Brain microvascular endothelial cell (primary cell): ENCODE results near the gene PEX26.

Experiments
- DNase-seq: peaks from one replicate; pipeline ENCODE4 v3.0.0-alpha.2; 2020
- H3K27ac ChIP-seq: fragments of 250-450 bp; sonication (Bioruptor Pico); 2 replicates; pipeline ENCODE4 v1.5.1; 2020; ENCODE audit warnings: mild to moderate bottlenecking, moderate library complexity
- H3K27me3 ChIP-seq: fragments of 250-450 bp; sonication (Bioruptor Pico); replicated peaks from 2 replicates; pipeline ENCODE4 v1.5.1; 2020; ENCODE audit warnings: mild to moderate bottlenecking
- H3K36me3 ChIP-seq: fragments of 250-450 bp; sonication (Bioruptor Pico); replicated peaks from 2 replicates; pipeline ENCODE4 v1.5.1; 2020; ENCODE audit warnings: mild to moderate bottlenecking
- H3K4me3 ChIP-seq: 2 replicates; pipeline ENCODE4 v1.5.1; 2011; ENCODE audit warnings: low read depth, mild to moderate bottlenecking, control low read depth, low read length, moderate library complexity
- CTCF ChIP-seq: IDR thresholded peaks from 2 replicates; pipeline ENCODE4 v1.5.1; 2011; ENCODE audit warnings: low read depth, mild to moderate bottlenecking, moderate library complexity, low read length, control low read depth, inconsistent platforms; ENCODE audit errors: missing control alignments
- in situ Hi-C: cut with HindIII; loops from 2 replicates; pipeline ENCODE4 v1.10.0; 2017; ENCODE audit warnings: low sequenced_read_pairs, low pct_ligation_motif_present

Gene PEX26

GRCh38 chr22:18064636-18065035 lies 13.2 kb upstream of the PEX26 start:
- TF ChIP-seq CTCF, result no peak
- H3K27ac ChIP-seq, result no peak overlapping the region
- no peaks in the 10 kb centered on the region for H3K36me3 ChIP-seq
- H3K27me3 ChIP-seq, result peaks cover 9% of the 10 kb centered on the region
- H3K4me3 ChIP-seq, result no peak overlapping the region
- in situ Hi-C loops, result no loop called here
- DNase-seq, result no peak

GRCh38 chr22:18065256-18065655 lies 12.5 kb upstream of the PEX26 start:
- Histone ChIP-seq H3K4me3 (no peak overlapping the region), H3K27me3 (peaks cover 9% of the 10 kb centered on the region), H3K36me3 (no peaks in the 10 kb centered on the region), H3K27ac (no peak overlapping the region)
- in situ Hi-C loops, result no loop called here
- DNase-seq, result no peak
- no peak for TF ChIP-seq CTCF

GRCh38 chr22:18066181-18066859 lies 11.5 kb upstream of the PEX26 start:
- in situ Hi-C loops, result no loop called here
- Histone ChIP-seq H3K27me3 (peaks cover 11% of the 10 kb centered on the region), H3K4me3 (no peak overlapping the region), H3K27ac (no peak overlapping the region), H3K36me3 (no peaks in the 10 kb centered on the region)
- no peak for TF ChIP-seq CTCF
- no peak for DNase-seq

- TF ChIP-seq CTCF, result no peak
- Histone ChIP-seq H3K27me3 (peaks cover 11% of the 10 kb centered on the region), H3K27ac (no peak overlapping the region), H3K36me3 (no peaks in the 10 kb centered on the region), H3K4me3 (no peak overlapping the region)
- DNase-seq, result no peak
- in situ Hi-C loops, result no loop called here
These were observed 10.7 kb upstream of the PEX26 start for GRCh38 chr22:18067121-18067520.

- TF ChIP-seq CTCF, result no peak
- no peak overlapping the region for H3K27ac ChIP-seq
- peaks cover 11% of the 10 kb centered on the region for H3K27me3 ChIP-seq
- DNase-seq, result no peak
- in situ Hi-C loops, result no loop called here
- no peaks in the 10 kb centered on the region for H3K36me3 ChIP-seq
- no peak overlapping the region for H3K4me3 ChIP-seq
These were observed 10.0 kb upstream of the PEX26 start for GRCh38 chr22:18067548-18068341.
